ENCODE data around the gene SLC11A2. TPM values are rescaled to one million over a fixed set of nuclear protein-coding genes. Genes with fewer than 3 reads are reported as not detected.

SLC11A2 gene
- total and polyA plus RNA-seq, 9 of the 15 experiments (the other 6 are each of a cell fraction or from before 2014, with no cell fraction given), result 21.1 to 54.0 (median 32.9) TPM

GRCh38 chr12:50955697-50956096, 70.5 kb downstream of the SLC11A2 start:
- no TSS peak for BruUV-seq (replicated peaks)
- TF ChIP-seq FOXO4 (CRISPR knock-in tag; IDR thresholded peaks at IDR 0.05), result no peak
- TF ChIP-seq MBD2 (IDR thresholded peaks at IDR 0.05; ENCODE audit: borderline replicate concordance, low read depth), result no peak
- TF ChIP-seq E2F1 (CRISPR knock-in tag; IDR thresholded peaks at IDR 0.05), result no peak
- no peak for TF ChIP-seq ZNF24 (IDR thresholded peaks at IDR 0.05)
- no peak for TF ChIP-seq CEBPB (tag; IDR thresholded peaks at IDR 0.05)
- no peak for TF ChIP-seq MBD1 (CRISPR knock-in tag; IDR thresholded peaks at IDR 0.05)
- TF ChIP-seq GATAD2A (IDR thresholded peaks at IDR 0.05), result no peak
- Histone ChIP-seq H3K36me3 (ENCODE audit: control insufficient read depth, insufficient read depth, low read length) (no peaks in the 10 kb centered on the region), H3K27ac (ENCODE audit: extremely low read depth, low read depth, low read length) (no peak overlapping the region), H3K4me1 (replicated peaks in 1 of 2; ENCODE audit: control insufficient read depth in 2 of 2, insufficient read depth in 2 of 2, low read length in 2 of 2) (peaks cover 0 to 5% of the 10 kb centered on the region in 2 experiments; a peak in 1 of 5 replicates), H3K4me2 (ENCODE audit: insufficient read depth, low read length) (no peak overlapping the region), H3K9ac (ENCODE audit: insufficient read depth in 1 of 2, low read depth in 2 of 2, low read length in 2 of 2) (no peak overlapping the region), H3K9me1 (ENCODE audit: control insufficient read depth, insufficient read depth, low read length) (no peaks in the 10 kb centered on the region), H2AFZ (ENCODE audit: low read depth, low read length) (no peak overlapping the region), H3K4me3 (no peak overlapping the region), H4K20me1 (replicated peaks; ENCODE audit: control insufficient read depth, insufficient read depth, low read length) (no peaks in the 10 kb centered on the region), H3K27me3 (ENCODE audit: control insufficient read depth in 2 of 2, insufficient read depth in 2 of 2, low read length in 2 of 2) (no peaks in the 10 kb centered on the region), H3K79me2 (ENCODE audit: control insufficient read depth, insufficient read depth, low read length) (no peaks in the 10 kb centered on the region), H3K9me3 (replicated peaks; ENCODE audit: control insufficient read depth, insufficient read depth, low read depth, low read length) (no peaks in the 10 kb centered on the region)
- no peak for FAIRE-seq
- DNase-seq (ENCODE audit: extremely low read depth in 1 of 4, low spot score in 3 of 4), result no peak
- no peak for ATAC-seq
- ChIA-PET CTCF (ENCODE audit: low intra/inter-chr PET ratio) (no interaction called here), POLR2A (no interaction called here)
- WGBS (ENCODE audit: insufficient coverage, low coverage, missing lambda C conversion rate), result 10% methylated on average over 2 of the region's 2 CpGs
- intact Hi-C loops (cut with micrococcal nuclease) (no loop called here), in situ Hi-C loops (cut with MboI) (no loop called here)
